K562 (cell line): Measurements from ENCODE around the gene USP4. TPM values are rescaled to one million over a fixed set of nuclear protein-coding genes. Genes with fewer than 3 reads are reported as not detected.

Experiments
- ATAC-seq: fragments of 200-7000 bp; cut with Tn5 transposase; 3 replicates; pipeline ENCODE4 v1.9.1; 2020; ENCODE audit warnings: moderate library complexity
- BruUV-seq: library from RNA; stranded (reverse); fragments of 400-500 nt; replicated peaks from 2 replicates; lab custom pipeline; 2021; lab: Mats Ljungman, UMichigan
- CTCF ChIA-PET: fragments of 300-600 bp; formaldehyde crosslinking; extraction: SDS; loops from one replicate; lab custom pipeline; 2021; ENCODE audit warnings: low intra/inter-chr PET ratio; lab: Yijun Ruan, JAX
- POLR2A ChIA-PET: fragments of 300-600, 350-650 bp; sonication (Branson Sonifier 250); formaldehyde crosslinking; extraction: SDS; loops from one replicate; lab custom pipeline; 2021; ENCODE audit warnings: antibody characterized with exemption, inconsistent platforms; lab: Yijun Ruan, JAX
- DNase-seq, 4 experiments: peaks; one replicate each; pipeline versions ENCODE4 v3.0.0 to v3.0.0-alpha.2; 2011 to 2018; ENCODE audit warnings: low spot score in 3 of 4, mixed read lengths in 3 of 4; ENCODE audit errors: extremely low read depth in 1 of 4
- FAIRE-seq: peaks from 2 replicates; lab custom pipeline; 2011; peaks lifted over from hg19 to GRCh38; lab: Jason Lieb, UNC
- H2AFZ ChIP-seq: 2 replicates; pipeline ENCODE4 v1.6.0; 2011; ENCODE audit warnings: low read depth, low read length, control low read depth, inconsistent platforms
- H3K27ac ChIP-seq: fragments of 200-600 bp; 3 replicates; pipeline ENCODE4 v1.8.0; 2011; ENCODE audit warnings: low read depth, mild to moderate bottlenecking, control low read depth, inconsistent platforms, low read length, moderate library complexity, mixed read lengths; ENCODE audit errors: extremely low read depth
- H3K27me3 ChIP-seq, 2 experiments: fragments of 300-600 bp in 1 of 2; 2 replicates in 1 of 2; 3 replicates in 1 of 2; pipeline versions ENCODE4 v1.6.0 to v1.8.0; 2011; ENCODE audit warnings: inconsistent platforms in 2 of 2, low read length in 2 of 2, mild to moderate bottlenecking in 1 of 2, mixed read lengths in 1 of 2, moderate library complexity in 1 of 2; ENCODE audit not compliant: control insufficient read depth in 2 of 2, insufficient read depth in 2 of 2
- H3K36me3 ChIP-seq: fragments of 300-600 bp; 3 replicates; pipeline ENCODE4 v1.8.0; 2011; ENCODE audit warnings: mild to moderate bottlenecking, low read length, inconsistent platforms; ENCODE audit not compliant: control insufficient read depth, insufficient read depth
- H3K4me1 ChIP-seq, 2 experiments: fragments of 200-600 bp in 1 of 2; replicated peaks in 1 of 2; 2 replicates in 1 of 2; 3 replicates in 1 of 2; pipeline versions ENCODE4 v1.5.1 to v1.8.0; 2011; ENCODE audit warnings: inconsistent platforms in 2 of 2, low read length in 2 of 2, mild to moderate bottlenecking in 1 of 2, mixed read lengths in 1 of 2, moderate library complexity in 1 of 2; ENCODE audit not compliant: control insufficient read depth in 2 of 2, insufficient read depth in 2 of 2
- H3K4me2 ChIP-seq: 2 replicates; pipeline ENCODE4 v1.6.1; 2011; ENCODE audit warnings: low read length, control low read depth, inconsistent platforms, mixed read lengths; ENCODE audit not compliant: insufficient read depth
- H3K4me3 ChIP-seq: fragments of 200-600 bp; sonication (generic), shearing (Covaris generic); 2 replicates; pipeline ENCODE4 v1.5.1; 2016; ENCODE audit warnings: control low read depth, inconsistent platforms
- H3K79me2 ChIP-seq: fragments of 200-600 bp; 3 replicates; pipeline ENCODE4 v1.8.0; 2011; ENCODE audit warnings: low read length, inconsistent platforms; ENCODE audit not compliant: control insufficient read depth, insufficient read depth
- H3K9ac ChIP-seq, 2 experiments: 2 replicates each; pipeline versions ENCODE4 v1.6.0 to v1.6.1; 2011; ENCODE audit warnings: low read depth in 2 of 2, low read length in 2 of 2, control low read depth in 1 of 2, inconsistent platforms in 1 of 2, mild to moderate bottlenecking in 1 of 2, mixed read lengths in 1 of 2; ENCODE audit not compliant: insufficient read depth in 1 of 2
- H3K9me1 ChIP-seq: one replicate; pipeline ENCODE4 v1.6.0; 2011; ENCODE audit warnings: inconsistent platforms, mild to moderate bottlenecking, low read length, moderate library complexity; ENCODE audit not compliant: control insufficient read depth, insufficient read depth
- H3K9me3 ChIP-seq: replicated peaks from 2 replicates; pipeline ENCODE4 v1.5.1; 2011; ENCODE audit warnings: low read depth, low read length, inconsistent platforms; ENCODE audit not compliant: control insufficient read depth, insufficient read depth
- H4K20me1 ChIP-seq: replicated peaks from 2 replicates; pipeline ENCODE4 v1.6.1; 2011; ENCODE audit warnings: low read length, inconsistent platforms, mixed read lengths; ENCODE audit not compliant: control insufficient read depth, insufficient read depth
- CEBPZ ChIP-seq: fragments of 150-350 bp; IDR thresholded peaks from 2 replicates; pipeline ENCODE4 v1.6.1; 2014; ENCODE audit warnings: low read depth, mild to moderate bottlenecking, low read length, borderline replicate concordance
- CXXC5 ChIP-seq: fragments of 250-450 bp; sonication (Bioruptor Pico); IDR thresholded peaks from 2 replicates; pipeline ENCODE4 v1.8.0; 2022; ENCODE audit warnings: inconsistent platforms, mild to moderate bottlenecking, moderate library complexity
- EZH2 ChIP-seq: IDR thresholded peaks from 2 replicates; pipeline ENCODE4 v1.6.1; 2012; ENCODE audit warnings: low read depth, mild to moderate bottlenecking, inconsistent platforms, low read length, borderline replicate concordance
- GABPB2 ChIP-seq: fragments of 250-450 bp; sonication (Bioruptor Pico); conservative IDR thresholded peaks from 2 replicates; pipeline ENCODE4 v1.5.1; 2021; ENCODE audit warnings: mild to moderate bottlenecking
- HDAC3 ChIP-seq: fragments of 450-650 bp; IDR thresholded peaks from 2 replicates; pipeline ENCODE4 v1.6.1; 2018; ENCODE audit warnings: borderline replicate concordance, mild to moderate bottlenecking, moderate library complexity; ENCODE audit not compliant: partially characterized antibody
- HMG20A ChIP-seq: fragments of 450-650 bp; formaldehyde crosslinking; conservative IDR thresholded peaks from 2 replicates; pipeline ENCODE4 v1.4.0; 2020; ENCODE audit warnings: mild to moderate bottlenecking, mixed read lengths
- HNRNPLL ChIP-seq: fragments of 200-400 bp; formaldehyde crosslinking; IDR thresholded peaks from 2 replicates; pipeline ENCODE4 v1.6.1; 2017; ENCODE audit warnings: low read length, low read depth, mild to moderate bottlenecking; ENCODE audit not compliant: poor library complexity, severe bottlenecking
- KAT8 ChIP-seq: fragments of 450-650 bp; IDR thresholded peaks from 2 replicates; pipeline ENCODE4 v1.6.1; 2016; ENCODE audit warnings: low read depth, mild to moderate bottlenecking
- MYBL2 ChIP-seq, 2 experiments: fragments of 450-650 bp in 1 of 2; sonication (generic) in 1 of 2; formaldehyde crosslinking in 1 of 2; IDR thresholded peaks; 2 replicates each; pipeline versions ENCODE4 v1.6.1 to v1.8.1; 2017 to 2022; ENCODE audit warnings: borderline replicate concordance in 1 of 2, inconsistent platforms in 1 of 2, low read depth in 1 of 2, mild to moderate bottlenecking in 1 of 2, missing genetic modification reagents in 1 of 2, moderate library complexity in 1 of 2
- NFE2L1 ChIP-seq: fragments of 450-650 bp; IDR thresholded peaks from 2 replicates; pipeline ENCODE4 v1.6.1; 2016; ENCODE audit warnings: missing genetic modification characterization, low read depth, mild to moderate bottlenecking, missing compliant biosample characterization, moderate library complexity, borderline replicate concordance
- POU5F1 ChIP-seq: fragments of 150-350 bp; IDR thresholded peaks from 2 replicates; pipeline ENCODE4 v1.6.1; 2014; ENCODE audit warnings: borderline replicate concordance, low read length, low read depth, mild to moderate bottlenecking; ENCODE audit not compliant: partially characterized antibody
- SRSF3 ChIP-seq: fragments of 200-400 bp; formaldehyde crosslinking; IDR thresholded peaks from 2 replicates; pipeline ENCODE4 v1.6.1; 2016; ENCODE audit warnings: mild to moderate bottlenecking, low read length, moderate library complexity; ENCODE audit not compliant: insufficient read depth
- TCF3 ChIP-seq: sonication (generic); formaldehyde crosslinking; IDR thresholded peaks from 2 replicates; pipeline ENCODE4 v1.4.0; 2020; ENCODE audit warnings: mild to moderate bottlenecking, missing genetic modification reagents
- TCFL5 ChIP-seq: fragments of 250-450 bp; sonication (Bioruptor Pico); conservative IDR thresholded peaks from 2 replicates; pipeline ENCODE4 v1.6.1; 2021; ENCODE audit warnings: mild to moderate bottlenecking, moderate library complexity, matching md5 sums
- ZNF146 ChIP-seq: IDR thresholded peaks from one replicate; pipeline ENCODE4 v1.6.1; 2018; ENCODE audit warnings: missing compliant biosample characterization; ENCODE audit not compliant: unreplicated experiment
- ZNF785 ChIP-seq: fragments of 250-450 bp; sonication (Bioruptor Pico); IDR thresholded peaks from 2 replicates; pipeline ENCODE4 v1.4.0; 2020; ENCODE audit warnings: mild to moderate bottlenecking
- WGBS: fragments of 100-300 bp; shearing (Covaris generic); methylation state at CpG from one replicate; pipeline ENCODE4 v1.1.6; 2016; ENCODE audit warnings: low coverage, mixed read lengths; ENCODE audit not compliant: insufficient coverage; ENCODE audit errors: missing lambda C conversion rate; 5-methylcytosine and 5-hydroxymethylcytosine counted together
- in situ Hi-C: fragments of 300-500 bp; cut with MboI; formaldehyde crosslinking; loops from 4 replicates; pipeline ENCODE4 v1.15.0; 2018; ENCODE audit warnings: inconsistent platforms, mixed read lengths
- intact Hi-C: fragments of 100-400 bp; cut with micrococcal nuclease; formaldehyde crosslinking; loops from 2 replicates; pipeline ENCODE4 v1.14.2; 2022
- polyA plus RNA-seq, 8 experiments: library from polyadenylated mRNA; depleted of rRNA in 4 of 8; stranded (reverse) in 5 of 8; unstranded in 3 of 8; fragments of >200 nt; fragmentation: Nextera tagmentation in 2 of 8; fragmentation: Illumina TruSeq in 1 of 8; extraction: Ambion mirVana in 2 of 8; extraction: Trizol in 1 of 8; gene quantifications; 2 replicates each; pipeline versions ENCODE4 v1.2.1 to v1.2.3, GENCODE V29; 2011 to 2014; ENCODE audit warnings: inconsistent platforms in 1 of 8, missing spikeins in 1 of 8
- total RNA-seq, 7 experiments: library from RNA; depleted of rRNA in 6 of 7; stranded (reverse); fragments of >200 nt in 6 of 7; fragmentation: Illumina TruSeq in 2 of 7; extraction: Trizol in 2 of 7; gene quantifications; 2 replicates each; pipeline versions ENCODE4 v1.2.1 to v1.2.3, GENCODE V29; 2011 to 2021; ENCODE audit warnings: low replicate concordance in 1 of 7
- TF ChIP-seq, protein P1 (sequence below), 2 experiments: fragments of 450-650 bp; IDR thresholded peaks; 2 replicates each; pipeline ENCODE4 v1.6.1; 2016

The USP4 gene
- total and polyA plus RNA-seq, 9 of the 15 experiments (the other 6 are each of a cell fraction or from before 2014, with no cell fraction given), result 11.8 to 40.4 (median 22.9) TPM

DNA sequence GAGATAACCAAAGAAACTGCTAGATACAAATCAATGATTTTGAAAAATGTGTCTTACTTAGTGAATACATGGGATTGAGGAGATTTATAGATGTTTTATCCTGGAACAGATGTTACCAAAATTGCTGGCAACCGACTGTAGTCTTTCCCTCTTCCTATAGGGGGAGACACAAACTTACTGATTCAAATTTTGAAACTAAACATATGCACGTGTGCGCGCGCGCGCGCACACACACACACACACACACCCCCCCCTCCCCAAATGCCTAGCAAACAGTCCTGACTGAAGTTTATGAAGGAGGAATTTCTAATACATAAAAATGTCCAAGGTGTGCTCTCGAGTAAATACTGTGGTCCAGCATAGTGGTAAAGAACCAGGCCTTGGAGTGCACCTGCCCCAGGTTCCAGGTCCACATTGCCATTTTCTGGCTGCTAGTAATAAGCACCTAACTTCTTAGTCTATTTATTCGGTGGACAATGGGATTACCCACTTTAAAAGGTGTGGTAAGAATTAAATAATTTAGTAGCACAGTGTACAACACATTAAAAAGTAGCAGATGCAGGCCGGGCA lies 44.3 kb downstream of the USP4 start (continued):
- TF ChIP-seq GABPB2 (CRISPR knock-in tag) (no peak), MYBL2 (IDR thresholded peaks at IDR 0.05; ENCODE audit: low read depth) (peak; percentile 89), MYBL2 (CRISPR knock-in tag; IDR thresholded peaks at IDR 0.05; ENCODE audit: borderline replicate concordance) (no peak), CEBPZ (no peak)

DNA sequence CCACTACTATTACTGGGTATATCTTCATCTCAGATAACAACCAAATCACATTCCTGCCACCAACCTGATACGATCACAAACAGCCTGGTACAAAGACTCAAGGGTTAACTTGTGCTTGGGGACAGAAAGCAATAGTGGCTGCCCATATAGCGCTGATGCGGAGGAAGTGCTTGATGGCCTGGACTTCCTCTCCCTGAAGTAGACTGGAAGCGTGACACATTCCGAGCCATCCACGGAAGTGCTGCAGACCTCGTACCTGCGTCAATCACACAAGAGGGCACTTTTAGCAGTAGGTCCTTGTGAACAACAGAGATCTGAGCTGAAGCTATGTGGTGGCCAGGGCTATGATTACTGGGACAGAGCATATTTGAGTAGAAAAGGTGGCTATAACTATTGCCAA lies 45.5 kb downstream of the USP4 start:
- no peak overlapping the region for H3K27ac ChIP-seq
- intact Hi-C loops (no loop called here), in situ Hi-C loops (no loop called here)
- no peak overlapping the region for H3K4me3 ChIP-seq
- FAIRE-seq (no peak), DNase-seq (no peak), ATAC-seq (no peak)
- H3K9me1 ChIP-seq, result no peaks in the 10 kb centered on the region
- BruUV-seq, result no TSS peak
- no peaks in the 10 kb centered on the region for H3K27me3 ChIP-seq
- H3K9me3 ChIP-seq, result no peaks in the 10 kb centered on the region
- no peaks in the 10 kb centered on the region; a peak in 1 of 5 replicates for H3K4me1 ChIP-seq
- WGBS, result 97% methylated on average over 8 of the region's 8 CpGs
- no peak overlapping the region for H2AFZ ChIP-seq
- H3K79me2 ChIP-seq, result no peaks in the 10 kb centered on the region
- H4K20me1 ChIP-seq, result no peaks in the 10 kb centered on the region
- peaks cover 67% of the 10 kb centered on the region for H3K36me3 ChIP-seq
- H3K4me2 ChIP-seq, result no peak overlapping the region
- POLR2A ChIA-PET, result no interaction called here
- CTCF ChIA-PET, result no interaction called here
- H3K9ac ChIP-seq, result no peak overlapping the region
- TF ChIP-seq TCFL5 (CRISPR knock-in tag) (no peak), HNRNPLL (no peak), EZH2 (no peak), ZNF146 (CRISPR knock-in tag) (no peak), HDAC3 (no peak), HMG20A (CRISPR knock-in tag) (no peak), TCF3 (CRISPR knock-in tag) (no peak), NFE2L1 (tag) (no peak), CXXC5 (no peak), SRSF3 (no peak), ZNF785 (CRISPR knock-in tag) (no peak), POU5F1 (no peak), KAT8 (no peak)
- TF ChIP-seq, protein P1, sequence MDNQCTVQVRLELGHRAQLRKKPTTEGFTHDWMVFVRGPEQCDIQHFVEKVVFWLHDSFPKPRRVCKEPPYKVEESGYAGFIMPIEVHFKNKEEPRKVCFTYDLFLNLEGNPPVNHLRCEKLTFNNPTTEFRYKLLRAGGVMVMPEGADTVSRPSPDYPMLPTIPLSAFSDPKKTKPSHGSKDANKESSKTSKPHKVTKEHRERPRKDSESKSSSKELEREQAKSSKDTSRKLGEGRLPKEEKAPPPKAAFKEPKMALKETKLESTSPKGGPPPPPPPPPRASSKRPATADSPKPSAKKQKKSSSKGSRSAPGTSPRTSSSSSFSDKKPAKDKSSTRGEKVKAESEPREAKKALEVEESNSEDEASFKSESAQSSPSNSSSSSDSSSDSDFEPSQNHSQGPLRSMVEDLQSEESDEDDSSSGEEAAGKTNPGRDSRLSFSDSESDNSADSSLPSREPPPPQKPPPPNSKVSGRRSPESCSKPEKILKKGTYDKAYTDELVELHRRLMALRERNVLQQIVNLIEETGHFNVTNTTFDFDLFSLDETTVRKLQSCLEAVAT (IDR thresholded peaks at IDR 0.05), result no peak
